CD4-positive, alpha-beta T cell treated with Interleukin-10 for 1 hour (primary cell): ENCODE data around the gene MAPT.

ENCODE experiments used
- DNase-seq: peaks from one replicate; pipeline ENCODE4 v3.0.0-alpha.2; 2020

The MAPT gene

GRCh38 chr17:45975640-45976295 lies 81.4 kb downstream of the MAPT start:
- no peak for DNase-seq

- no peak for DNase-seq
These were observed 82.0 kb downstream of the MAPT start for GRCh38 chr17:45976391-45976754.

- no peak for DNase-seq
These were observed 82.6 kb downstream of the MAPT start for GRCh38 chr17:45976755-45977505.

DNA sequence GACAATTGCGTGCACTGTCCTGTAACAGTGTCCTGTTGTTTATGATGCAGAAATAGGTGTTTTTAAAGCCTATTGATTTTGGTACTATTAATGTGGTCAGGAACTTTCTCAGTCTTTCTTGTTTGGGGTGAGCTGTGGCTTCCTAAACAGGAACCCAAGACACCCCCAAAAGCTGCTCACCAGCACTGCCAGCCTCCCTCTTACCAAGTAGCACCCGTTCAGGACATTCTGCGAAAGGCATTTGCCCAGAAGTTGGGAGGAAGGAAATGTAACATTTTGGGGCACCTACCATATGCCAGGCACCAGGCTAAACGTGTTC lies 83.1 kb downstream of the MAPT start:
- DNase-seq: no peak

GRCh38 chr17:45977976-45978626 lies 83.7 kb downstream of the MAPT start:
- no peak for DNase-seq

- no peak for DNase-seq
These were observed 84.8 kb downstream of the MAPT start for GRCh38 chr17:45979137-45979536.

- no peak for DNase-seq
These were observed 86.5 kb downstream of the MAPT start for GRCh38 chr17:45980855-45981254.

- DNase-seq: no peak
These were observed 87.0 kb downstream of the MAPT start for GRCh38 chr17:45981306-45981705.

DNA sequence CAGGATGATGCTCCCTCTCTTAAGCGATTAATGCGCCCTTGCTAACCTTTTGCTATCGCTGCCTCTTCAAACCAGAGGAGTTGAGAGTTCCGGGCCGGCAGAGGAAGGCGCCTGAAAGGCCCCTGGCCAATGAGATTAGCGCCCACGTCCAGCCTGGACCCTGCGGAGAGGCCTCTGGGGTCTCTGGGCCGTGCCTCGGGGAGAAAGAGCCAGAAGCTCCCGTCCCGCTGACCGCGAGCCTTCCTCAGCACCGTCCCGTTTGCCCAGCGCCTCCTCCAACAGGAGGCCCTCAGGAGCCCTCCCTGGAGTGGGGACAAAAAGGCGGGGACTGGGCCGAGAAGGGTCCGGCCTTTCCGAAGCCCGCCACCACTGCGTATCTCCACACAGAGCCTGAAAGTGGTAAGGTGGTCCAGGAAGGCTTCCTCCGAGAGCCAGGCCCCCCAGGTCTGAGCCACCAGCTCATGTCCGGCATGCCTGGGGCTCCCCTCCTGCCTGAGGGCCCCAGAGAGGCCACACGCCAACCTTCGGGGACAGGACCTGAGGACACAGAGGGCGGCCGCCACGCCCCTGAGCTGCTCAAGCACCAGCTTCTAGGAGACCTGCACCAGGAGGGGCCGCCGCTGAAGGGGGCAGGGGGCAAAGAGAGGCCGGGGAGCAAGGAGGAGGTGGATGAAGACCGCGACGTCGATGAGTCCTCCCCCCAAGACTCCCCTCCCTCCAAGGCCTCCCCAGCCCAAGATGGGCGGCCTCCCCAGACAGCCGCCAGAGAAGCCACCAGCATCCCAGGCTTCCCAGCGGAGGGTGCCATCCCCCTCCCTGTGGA lies 88.6 kb downstream of the MAPT start:
- no peak for DNase-seq

DNA sequence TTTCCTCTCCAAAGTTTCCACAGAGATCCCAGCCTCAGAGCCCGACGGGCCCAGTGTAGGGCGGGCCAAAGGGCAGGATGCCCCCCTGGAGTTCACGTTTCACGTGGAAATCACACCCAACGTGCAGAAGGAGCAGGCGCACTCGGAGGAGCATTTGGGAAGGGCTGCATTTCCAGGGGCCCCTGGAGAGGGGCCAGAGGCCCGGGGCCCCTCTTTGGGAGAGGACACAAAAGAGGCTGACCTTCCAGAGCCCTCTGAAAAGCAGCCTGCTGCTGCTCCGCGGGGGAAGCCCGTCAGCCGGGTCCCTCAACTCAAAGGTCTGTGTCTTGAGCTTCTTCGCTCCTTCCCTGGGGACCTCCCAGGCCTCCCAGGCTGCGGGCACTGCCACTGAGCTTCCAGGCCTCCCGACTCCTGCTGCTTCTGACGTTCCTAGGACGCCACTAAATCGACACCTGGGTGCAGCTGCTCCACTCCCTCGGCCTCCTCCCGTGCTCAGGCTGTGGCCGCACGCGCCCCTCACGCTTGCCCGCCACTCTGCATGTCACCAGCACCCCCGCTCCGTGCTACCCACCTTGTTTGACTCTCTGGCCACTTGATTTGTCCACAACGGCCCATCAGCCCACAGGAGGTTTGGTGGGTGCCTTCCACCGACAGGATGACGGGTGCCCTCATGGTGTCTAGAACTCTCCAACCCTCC lies 89.4 kb downstream of the MAPT start:
- no peak for DNase-seq

DNA sequence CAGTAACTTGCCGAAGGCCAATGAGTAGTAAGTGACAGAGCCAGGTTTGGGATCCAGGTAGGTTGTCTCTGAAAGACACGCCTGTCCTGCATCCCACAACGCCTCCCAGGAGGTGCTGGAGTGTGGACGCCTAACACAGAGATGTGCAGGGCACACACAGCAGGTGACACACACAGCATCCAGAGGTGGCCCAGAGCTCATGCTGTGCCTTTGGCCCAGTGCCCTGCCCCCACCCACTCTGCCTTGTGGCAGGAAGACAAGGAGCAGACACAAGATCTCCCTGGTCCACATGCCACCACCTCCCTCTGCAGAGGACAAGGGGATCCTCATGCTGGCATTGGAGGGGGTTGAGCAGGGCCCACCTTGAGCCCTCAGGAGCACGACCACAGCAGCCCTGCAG lies 90.0 kb downstream of the MAPT start:
- no peak for DNase-seq

DNA sequence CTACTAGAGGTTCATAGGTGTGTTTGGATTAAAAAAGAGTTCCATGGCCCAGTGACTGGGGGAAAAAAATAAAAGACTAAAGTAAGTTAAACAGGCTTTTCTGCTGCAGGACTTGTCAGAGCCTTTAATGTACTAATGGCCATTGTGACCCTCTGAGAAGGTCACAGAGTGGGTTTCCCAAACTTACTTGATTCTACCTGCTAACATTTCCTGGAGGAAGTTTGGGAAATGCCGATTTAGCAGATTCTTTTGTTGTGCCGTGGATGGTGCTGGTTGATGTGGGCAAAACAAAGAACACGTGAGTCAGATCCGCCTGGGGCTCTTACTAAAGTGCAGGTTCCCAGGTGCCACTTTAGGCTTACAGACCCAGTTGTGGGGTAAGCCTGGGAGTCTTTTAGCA lies 91.1 kb downstream of the MAPT start:
- DNase-seq: no peak

GRCh38 chr17:45986056-45986455 lies 91.7 kb downstream of the MAPT start:
- DNase-seq: no peak

- no peak for DNase-seq
These were observed 93.4 kb downstream of the MAPT start for GRCh38 chr17:45987706-45988105.

GRCh38 chr17:45989759-45990158 lies 95.4 kb downstream of the MAPT start:
- DNase-seq: no peak

DNA sequence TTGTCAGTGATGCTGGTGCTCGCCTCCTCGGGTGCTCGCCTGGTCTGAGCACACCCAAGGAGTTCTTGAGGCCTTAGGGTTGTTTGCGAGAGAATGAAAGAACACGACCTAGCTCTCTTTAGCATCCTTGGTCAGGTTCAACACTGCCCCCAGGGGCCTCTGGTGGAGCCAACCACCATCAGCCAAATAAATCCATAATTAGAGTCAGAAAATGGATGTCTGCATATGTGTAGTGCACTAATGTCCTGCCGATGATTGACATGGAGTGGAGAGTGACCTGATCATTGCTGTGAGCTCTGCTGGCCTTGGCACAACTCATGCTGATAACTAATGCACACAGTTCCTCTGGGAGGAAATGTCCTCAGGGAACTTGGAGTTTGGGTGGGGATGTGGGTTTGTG lies 96.5 kb downstream of the MAPT start:
- DNase-seq: no peak

DNA sequence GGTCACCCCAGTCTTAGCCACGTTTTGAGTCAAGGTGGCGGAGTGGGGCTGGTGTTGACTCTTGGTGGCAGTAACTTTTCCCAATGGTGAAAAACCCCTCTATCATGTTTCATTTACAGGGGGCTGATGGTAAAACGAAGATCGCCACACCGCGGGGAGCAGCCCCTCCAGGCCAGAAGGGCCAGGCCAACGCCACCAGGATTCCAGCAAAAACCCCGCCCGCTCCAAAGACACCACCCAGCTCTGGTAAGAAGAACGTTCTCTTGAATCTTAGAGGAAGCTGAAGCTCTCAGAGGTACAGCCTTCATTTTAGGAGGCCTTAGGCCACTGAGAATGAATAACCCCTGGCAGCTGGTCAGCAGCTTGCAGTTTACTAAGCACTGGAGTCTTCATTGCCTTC lies 97.0 kb downstream of the MAPT start:
- no peak for DNase-seq

- DNase-seq: no peak
These were observed 97.8 kb downstream of the MAPT start for GRCh38 chr17:45992175-45992574.

DNA sequence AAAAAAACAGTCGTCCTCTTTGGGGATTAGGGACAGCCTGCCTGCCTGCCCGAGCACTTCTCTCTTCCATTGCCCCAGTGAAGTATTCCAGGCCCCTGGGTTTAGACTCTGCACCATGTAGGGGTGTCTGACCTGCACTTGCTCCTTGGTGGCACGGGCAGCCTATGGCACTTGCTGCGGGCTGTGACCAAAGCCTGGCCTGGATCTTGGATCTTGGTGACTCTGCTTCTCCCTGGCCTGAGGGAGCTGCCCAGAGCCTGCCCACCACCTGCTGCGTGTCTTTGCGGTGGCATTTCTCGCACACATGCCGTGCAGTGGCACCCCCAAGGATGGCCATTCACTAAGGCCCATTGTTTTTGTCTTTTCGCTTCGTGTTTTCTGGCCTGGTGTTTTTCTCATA lies 98.5 kb downstream of the MAPT start:
- DNase-seq: no peak

GRCh38 chr17:45993962-45994627 lies 99.7 kb downstream of the MAPT start:
- no peak for DNase-seq

GRCh38 chr17:45994987-45995386 lies 100.6 kb downstream of the MAPT start:
- DNase-seq: no peak

GRCh38 chr17:45995627-45996270 lies 101.4 kb downstream of the MAPT start:
- DNase-seq: no peak
